Activated naive CD8-positive, alpha-beta T cell treated with anti-CD3 and anti-CD28 coated beads, Interleukin-2, amount 10 ng/mL, durations not matched to agents 7 days and 5 days (primary cell): ENCODE measurements around the gene AOC3. TPM values are rescaled to one million over a fixed set of nuclear protein-coding genes. Genes with fewer than 3 reads are reported as not detected.
A peak's percentile ranks its signal among the peaks of the same experiment; 100 is the strongest.

Source experiments
- ATAC-seq: fragments of 150-1000 bp; cut with Tn5 transposase; one replicate; pipeline ENCODE4 v1.10.0; 2021; ENCODE audit warnings: low read depth, moderate library complexity
- POLR2A ChIA-PET: fragments of 350-600 bp; sonication (Branson Sonifier 250); formaldehyde crosslinking; loops from one replicate; lab custom pipeline; 2021; ENCODE audit warnings: antibody characterized with exemption; lab: Charles Lee
- DNase-seq: peaks from one replicate; pipeline ENCODE4 v3.0.0; 2021
- H3K27ac Mint-ChIP-seq: one replicate; pipeline ENCODE4 v1.8.0; 2022; ENCODE audit warnings: mild to moderate bottlenecking, mixed read lengths
- H3K27me3 Mint-ChIP-seq: one replicate; pipeline ENCODE4 v1.8.0; 2022; ENCODE audit warnings: mild to moderate bottlenecking, moderate library complexity, mixed read lengths
- H3K36me3 Mint-ChIP-seq: one replicate; pipeline ENCODE4 v1.8.0; 2021; ENCODE audit warnings: mild to moderate bottlenecking, mixed read lengths
- H3K4me1 Mint-ChIP-seq: one replicate; pipeline ENCODE4 v1.8.0; 2021; ENCODE audit warnings: mixed read lengths
- H3K4me3 Mint-ChIP-seq: one replicate; pipeline ENCODE4 v1.8.0; 2022; ENCODE audit warnings: mild to moderate bottlenecking, moderate library complexity, mixed read lengths
- H3K9me3 Mint-ChIP-seq: one replicate; pipeline ENCODE4 v1.8.0; 2021; ENCODE audit warnings: mixed read lengths
- total RNA-seq, 2 experiments: library from RNA; stranded (reverse); gene quantifications; one replicate each; pipeline ENCODE4 v1.2.3, GENCODE V29; 2021

The AOC3 gene
- under 1 TPM; 0.74 to 0.86 TPM for total RNA-seq

GRCh38 chr17:42850954-42851353 lies at the start of gene AOC3:
TSS of gene AOC3 (plus strand) at chr17:42851199. CDS start at chr17:42851344, 145 bp downstream.
- no peak for ATAC-seq
- POLR2A ChIA-PET: no interaction called here
- DNase-seq: no peak
- Mint-ChIP-seq H3K36me3 (no peaks in the 10 kb centered on the region), H3K4me1 (peaks cover 2% of the 10 kb centered on the region), H3K27ac (no peak within 1 kb of the TSS), H3K27me3 (no peaks in the 10 kb centered on the region), H3K4me3 (no peak within 1 kb of the TSS), H3K9me3 (no peaks in the 10 kb centered on the region)

GRCh38 chr17:42803074-42803883 lies 47.7 kb upstream of the AOC3 start:
- DNase-seq: no peak
- H3K27me3 Mint-ChIP-seq: no peaks in the 10 kb centered on the region

GRCh38 chr17:42804918-42805367 lies 46.1 kb upstream of the AOC3 start:
- DNase-seq (no peak), ATAC-seq (no peak)
- H3K4me3 Mint-ChIP-seq: no peak overlapping the region
- peaks cover 2% of the 10 kb centered on the region for H3K36me3 Mint-ChIP-seq
- H3K9me3 Mint-ChIP-seq: no peaks in the 10 kb centered on the region
- no peaks in the 10 kb centered on the region for H3K27me3 Mint-ChIP-seq
- no peaks in the 10 kb centered on the region for H3K4me1 Mint-ChIP-seq
- no peak overlapping the region for H3K27ac Mint-ChIP-seq
- POLR2A ChIA-PET: interaction anchor here (0.5 kb wide), 1 partner anchor 276 kb away, joined by 3 read pairs; no protein-coding TSS in a partner anchor

More at GRCh38 chr17:42803074-42803883, 47.7 kb upstream of the AOC3 start:
- peaks cover 2% of the 10 kb centered on the region for H3K36me3 Mint-ChIP-seq
- ATAC-seq: no peak
- POLR2A ChIA-PET: interaction anchor here (0.6 to 1.0 kb wide), 2 partner anchors 195 to 1445 kb away, joined by 3 to 5 read pairs; partner anchors contain the start of gene RPL27
- H3K27ac Mint-ChIP-seq: no peak overlapping the region
- H3K9me3 Mint-ChIP-seq: peaks cover 2% of the 10 kb centered on the region
- H3K4me1 Mint-ChIP-seq: peaks cover 4% of the 10 kb centered on the region
- H3K4me3 Mint-ChIP-seq: no peak overlapping the region

GRCh38 chr17:42806249-42806648 lies 44.8 kb upstream of the AOC3 start:
- DNase-seq (no peak), ATAC-seq (no peak)
- peaks cover 3% of the 10 kb centered on the region for H3K36me3 Mint-ChIP-seq
- no peaks in the 10 kb centered on the region for H3K9me3 Mint-ChIP-seq
- H3K27me3 Mint-ChIP-seq: no peaks in the 10 kb centered on the region
- H3K4me1 Mint-ChIP-seq: no peaks in the 10 kb centered on the region
- H3K4me3 Mint-ChIP-seq: no peak overlapping the region
- POLR2A ChIA-PET: interaction anchor here (0.7 kb wide), 1 partner anchor 276 kb away, joined by 4 read pairs; no protein-coding TSS in a partner anchor
- no peak overlapping the region for H3K27ac Mint-ChIP-seq

- H3K4me1 Mint-ChIP-seq: no peaks in the 10 kb centered on the region
- H3K4me3 Mint-ChIP-seq: no peak overlapping the region
- no peaks in the 10 kb centered on the region for H3K9me3 Mint-ChIP-seq
- POLR2A ChIA-PET: no interaction called here
- DNase-seq (no peak), ATAC-seq (no peak)
- peaks cover 7% of the 10 kb centered on the region for H3K36me3 Mint-ChIP-seq
- no peak overlapping the region for H3K27ac Mint-ChIP-seq
- no peaks in the 10 kb centered on the region for H3K27me3 Mint-ChIP-seq
These were observed 41.7 kb upstream of the AOC3 start for GRCh38 chr17:42809250-42809649.

GRCh38 chr17:42814633-42815399 lies 36.2 kb upstream of the AOC3 start:
- ATAC-seq (no peak), DNase-seq (no peak)
- no peaks in the 10 kb centered on the region for H3K27me3 Mint-ChIP-seq
- POLR2A ChIA-PET: interaction anchor here (0.6 kb wide), 1 partner anchor 193 kb away, joined by 4 read pairs; no protein-coding TSS in a partner anchor
- H3K4me1 Mint-ChIP-seq: peaks cover 4% of the 10 kb centered on the region
- no peaks in the 10 kb centered on the region for H3K9me3 Mint-ChIP-seq
- H3K27ac Mint-ChIP-seq: no peak overlapping the region
- no peak overlapping the region for H3K4me3 Mint-ChIP-seq
- H3K36me3 Mint-ChIP-seq: peaks cover 31% of the 10 kb centered on the region

- DNase-seq (no peak), ATAC-seq (no peak)
- POLR2A ChIA-PET: no interaction called here
These were observed 33.1 kb upstream of the AOC3 start for GRCh38 chr17:42817866-42818265.

GRCh38 chr17:42818379-42818778 lies 32.6 kb upstream of the AOC3 start:
- Mint-ChIP-seq H3K4me3 (no peak overlapping the region), H3K36me3 (peaks cover 34% of the 10 kb centered on the region), H3K4me1 (peaks cover 13% of the 10 kb centered on the region), H3K27me3 (no peaks in the 10 kb centered on the region), H3K9me3 (no peaks in the 10 kb centered on the region), H3K27ac (no peak overlapping the region)
- ATAC-seq (no peak), DNase-seq (no peak)
- POLR2A ChIA-PET: no interaction called here

More at GRCh38 chr17:42817866-42818265, 33.1 kb upstream of the AOC3 start:
- Mint-ChIP-seq H3K27ac (no peak overlapping the region), H3K27me3 (no peaks in the 10 kb centered on the region), H3K9me3 (no peaks in the 10 kb centered on the region), H3K4me3 (no peak overlapping the region), H3K4me1 (peaks cover 11% of the 10 kb centered on the region), H3K36me3 (peaks cover 34% of the 10 kb centered on the region)

GRCh38 chr17:42819939-42820535 lies 31.0 kb upstream of the AOC3 start:
- POLR2A ChIA-PET: interaction anchor here (1.0 to 1.4 kb wide), 2 partner anchors 13 to 46 kb away, joined by 3 read pairs; partner anchors contain the start of gene PSME3
- Mint-ChIP-seq H3K9me3 (no peaks in the 10 kb centered on the region), H3K27me3 (no peaks in the 10 kb centered on the region), H3K27ac (no peak overlapping the region), H3K36me3 (peaks cover 28% of the 10 kb centered on the region), H3K4me3 (no peak overlapping the region), H3K4me1 (peaks cover 17% of the 10 kb centered on the region)
- DNase-seq: peak; percentile 68
- ATAC-seq: peak; percentile 23

- ATAC-seq: no peak
- POLR2A ChIA-PET: no interaction called here
- H3K27ac Mint-ChIP-seq: no peak overlapping the region
- H3K27me3 Mint-ChIP-seq: no peaks in the 10 kb centered on the region
- peaks cover 22% of the 10 kb centered on the region for H3K36me3 Mint-ChIP-seq
- H3K4me1 Mint-ChIP-seq: peaks cover 17% of the 10 kb centered on the region
- no peak overlapping the region for H3K4me3 Mint-ChIP-seq
- no peaks in the 10 kb centered on the region for H3K9me3 Mint-ChIP-seq
- DNase-seq: no peak
These were observed 29.8 kb upstream of the AOC3 start for GRCh38 chr17:42821176-42821575.

GRCh38 chr17:42827472-42827871 lies 23.5 kb upstream of the AOC3 start:
- H3K36me3 Mint-ChIP-seq: no peaks in the 10 kb centered on the region
- POLR2A ChIA-PET: no interaction called here
- no peak for DNase-seq
- peaks cover 4% of the 10 kb centered on the region for H3K27me3 Mint-ChIP-seq
- H3K4me3 Mint-ChIP-seq: no peak overlapping the region
- H3K4me1 Mint-ChIP-seq: peaks cover 18% of the 10 kb centered on the region
- ATAC-seq: no peak
- H3K27ac Mint-ChIP-seq: no peak overlapping the region
- no peaks in the 10 kb centered on the region for H3K9me3 Mint-ChIP-seq

GRCh38 chr17:42830971-42831370 lies 20.0 kb upstream of the AOC3 start:
- H3K4me1 Mint-ChIP-seq: peaks cover 16% of the 10 kb centered on the region
- DNase-seq (no peak), ATAC-seq (no peak)
- peaks cover 14% of the 10 kb centered on the region for H3K36me3 Mint-ChIP-seq
- peaks cover 4% of the 10 kb centered on the region for H3K27me3 Mint-ChIP-seq
- POLR2A ChIA-PET: no interaction called here
- no peak overlapping the region for H3K27ac Mint-ChIP-seq
- no peak overlapping the region for H3K4me3 Mint-ChIP-seq
- H3K9me3 Mint-ChIP-seq: no peaks in the 10 kb centered on the region
